GM19193 (cell line): ENCODE measurements around the gene CDNF.

Experiments
- POLR2A ChIP-seq: IDR thresholded peaks from 4 replicates; pipeline ENCODE4 v1.6.1; 2011; ENCODE audit not compliant: insufficient read depth, insufficient read length; ENCODE audit errors: extremely low read depth

The CDNF gene

DNA sequence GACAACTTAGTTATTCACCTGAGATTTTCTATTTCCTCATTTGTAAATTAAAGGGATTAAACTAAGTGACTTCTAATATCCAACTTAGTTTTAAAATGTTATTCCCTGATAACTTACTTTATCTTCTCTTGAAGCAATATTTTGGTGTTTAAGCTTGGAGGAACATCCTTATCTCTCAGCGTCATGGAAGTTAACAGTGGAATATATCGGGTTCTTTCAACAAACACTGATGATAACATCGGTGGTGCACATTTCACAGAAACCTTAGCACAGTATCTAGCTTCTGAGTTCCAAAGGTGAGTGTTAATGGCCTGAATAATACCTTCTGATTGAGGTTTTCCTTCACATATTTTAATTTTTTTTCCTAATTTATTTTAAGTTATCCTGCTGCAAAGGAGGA lies 14.4 kb upstream of the CDNF start:
- no peak for TF ChIP-seq POLR2A

DNA sequence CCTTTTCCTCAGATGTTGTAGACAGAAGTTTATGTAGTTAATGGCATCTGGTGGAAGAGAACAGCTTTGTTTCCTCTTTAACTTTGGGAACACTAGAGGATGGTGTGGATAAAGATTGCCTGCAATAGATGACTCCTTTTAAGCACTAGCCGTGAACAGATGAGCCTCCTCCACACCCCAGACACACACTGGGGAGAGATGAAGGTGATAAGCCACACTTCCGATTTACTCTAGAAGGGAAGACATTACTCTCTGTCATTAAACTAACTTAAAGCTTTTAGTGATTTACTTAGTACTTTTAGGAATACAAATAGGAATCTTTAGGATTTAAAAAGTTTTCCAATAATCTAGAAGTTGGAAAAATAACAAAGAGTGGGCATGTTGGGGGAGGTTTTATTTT lies 7.1 kb upstream of the CDNF start:
- TF ChIP-seq POLR2A: no peak

- TF ChIP-seq POLR2A: no peak
Observed at GRCh38 chr10:14843327-14843988, 5.6 kb upstream of the CDNF start.

DNA sequence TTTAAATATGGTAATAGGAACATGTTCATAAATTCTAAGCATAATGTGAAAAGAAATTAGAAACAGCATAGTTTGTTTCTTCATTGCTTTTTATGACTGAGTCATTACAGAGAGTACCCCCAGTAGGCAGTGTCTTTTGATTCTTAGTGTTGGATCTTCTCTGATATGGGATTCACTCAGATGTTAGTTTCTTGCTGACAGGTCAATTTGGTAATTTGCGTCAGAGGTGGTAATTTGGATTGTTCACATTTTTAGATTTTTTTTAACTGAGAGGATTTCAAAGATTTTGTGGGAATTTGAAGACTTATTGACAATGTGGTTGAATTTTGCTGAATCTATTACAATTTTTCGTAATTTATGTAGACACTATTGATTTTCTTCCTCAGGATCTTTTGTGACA lies 2.3 kb upstream of the CDNF start:
- TF ChIP-seq POLR2A: no peak

DNA sequence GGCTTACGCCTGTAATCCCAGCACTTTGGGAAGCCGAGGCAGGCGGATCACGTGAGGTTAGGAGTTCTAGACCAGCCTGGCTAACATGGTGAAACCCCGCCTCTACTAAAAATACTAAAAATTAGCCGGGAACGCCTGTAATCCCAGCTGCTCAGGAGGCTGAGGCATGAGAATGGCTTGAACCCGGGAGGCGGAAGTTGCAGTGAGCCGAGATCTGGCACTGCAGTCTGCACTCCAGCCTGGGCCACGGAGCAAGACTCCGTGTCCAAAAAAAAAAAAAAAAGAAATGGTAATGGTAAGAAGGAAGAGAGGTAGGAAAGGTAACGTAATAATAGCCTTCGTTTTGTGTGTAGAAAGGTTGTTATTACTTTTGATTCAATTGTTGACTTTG lies 1.5 kb upstream of the CDNF start:
- TF ChIP-seq POLR2A: no peak

DNA sequence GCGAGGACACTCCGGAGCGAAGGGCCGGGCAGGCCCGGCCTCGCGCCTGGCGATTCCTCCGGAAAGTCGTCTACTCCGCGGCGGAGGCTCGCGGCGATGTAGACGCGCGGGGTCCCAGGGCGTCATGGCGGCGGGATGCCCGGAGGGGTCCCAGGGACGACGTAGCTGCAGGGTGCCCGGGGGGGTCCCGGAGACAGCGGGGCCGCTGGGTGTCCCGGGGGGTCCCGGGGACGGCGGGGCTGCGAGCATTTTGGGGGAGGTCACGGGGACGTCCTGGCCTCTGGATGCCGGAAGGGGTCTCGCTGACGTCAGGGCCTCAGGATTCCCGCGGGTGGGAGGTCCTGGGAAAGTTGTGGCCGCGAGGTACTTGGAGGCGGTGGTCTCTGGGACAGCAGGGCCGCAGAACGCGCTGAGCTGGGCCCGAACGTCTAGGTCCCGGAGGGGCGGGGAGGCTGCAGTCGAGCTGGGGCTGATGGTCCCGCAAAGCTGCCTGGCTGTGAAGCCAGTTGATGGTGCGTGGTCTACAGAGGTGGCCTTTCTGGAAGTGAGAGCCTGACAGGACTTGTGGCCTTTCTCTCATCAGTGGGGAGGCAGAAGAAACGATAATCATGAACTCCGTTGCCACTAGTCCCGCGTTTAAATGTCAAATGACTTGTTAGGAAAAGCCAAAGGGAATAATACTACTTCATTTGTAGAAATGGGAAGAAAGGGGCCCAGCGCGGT lies 906 bp upstream of the CDNF start:
- no peak for TF ChIP-seq POLR2A

DNA sequence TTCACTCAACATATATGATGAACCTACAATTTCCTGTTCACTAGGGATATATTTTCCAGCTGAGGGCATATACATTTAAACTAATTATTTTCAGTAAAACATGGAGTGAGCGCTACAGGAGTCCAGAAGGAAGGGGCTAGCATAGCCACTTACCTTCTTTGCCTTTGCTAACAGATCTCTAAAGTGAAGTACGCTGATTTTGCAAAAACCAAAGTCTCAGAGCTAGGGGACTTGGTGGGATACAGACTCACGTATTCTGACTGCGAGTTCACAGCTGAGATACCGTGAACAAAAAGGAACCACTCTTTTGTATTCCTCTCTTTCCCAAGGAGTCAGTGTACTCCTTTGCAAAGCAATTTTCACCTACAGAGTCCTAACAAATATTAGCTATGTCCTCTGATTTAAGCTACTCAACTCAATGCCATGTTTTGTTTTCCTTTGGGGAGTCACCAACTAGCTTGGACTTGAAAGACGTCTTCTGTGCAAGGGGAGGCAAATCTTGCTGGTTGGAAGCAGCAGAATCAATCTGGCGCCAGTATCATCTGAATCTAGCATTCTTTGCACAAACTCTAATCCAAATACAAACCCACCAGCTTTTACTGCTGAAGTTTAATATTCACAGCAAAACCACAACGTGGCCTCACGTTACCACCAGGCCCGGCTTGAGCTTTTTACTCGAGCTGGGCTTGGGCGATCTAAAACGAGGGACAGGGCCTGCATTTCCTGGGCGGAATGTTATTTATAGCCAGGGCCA lies 657 bp downstream of the CDNF start:
- TF ChIP-seq POLR2A: no peak

GRCh38 chr10:14836208-14836607 lies 1.6 kb downstream of the CDNF start:
- no peak for TF ChIP-seq POLR2A

- TF ChIP-seq POLR2A: no peak
Observed at GRCh38 chr10:14833106-14833505, 4.7 kb downstream of the CDNF start.

- TF ChIP-seq POLR2A: no peak
Observed at GRCh38 chr10:14826076-14826829, 11.6 kb downstream of the CDNF start.

GRCh38 chr10:14823966-14824365 lies 13.9 kb downstream of the CDNF start:
- TF ChIP-seq POLR2A: no peak

DNA sequence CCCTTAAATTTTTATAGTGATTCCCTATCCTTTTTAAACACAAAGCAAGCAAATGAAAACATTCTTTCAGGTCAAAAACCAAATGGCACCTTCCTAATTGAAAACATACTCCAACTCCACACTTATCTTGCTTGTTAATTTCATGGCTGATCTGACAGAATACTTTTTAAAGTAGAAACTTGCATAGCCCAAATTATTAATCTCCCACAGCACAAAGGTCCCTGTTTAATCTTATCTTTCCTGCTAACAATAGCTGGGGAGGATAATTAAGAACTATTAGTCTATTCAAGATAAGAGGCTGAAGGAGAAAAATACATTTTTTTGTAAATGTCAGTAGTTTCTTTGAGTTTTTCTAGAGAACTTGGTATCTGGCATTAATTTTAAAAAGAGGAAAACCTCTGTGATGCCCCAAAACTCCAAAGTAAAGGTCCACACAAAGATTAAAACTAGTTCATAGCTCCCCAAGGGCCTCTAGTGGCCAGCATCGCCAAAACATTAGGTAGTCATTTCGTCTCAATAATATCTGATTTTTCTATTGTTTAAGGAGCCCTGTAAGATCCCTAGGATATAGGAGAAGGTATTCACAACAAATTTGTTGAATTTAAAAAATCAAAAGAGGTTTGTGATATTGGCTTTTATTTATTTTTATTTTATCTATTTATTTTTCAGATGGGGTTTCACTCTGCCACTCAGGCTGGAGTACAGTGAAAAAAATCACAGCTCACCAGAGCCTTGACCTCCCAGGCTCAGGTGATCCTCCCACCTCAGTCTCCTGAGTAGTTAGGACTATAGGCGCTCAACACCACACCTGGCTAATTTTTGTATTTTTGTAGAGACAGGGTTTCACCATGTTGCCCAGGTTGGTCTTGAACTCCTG lies 14.7 kb downstream of the CDNF start:
- no peak for TF ChIP-seq POLR2A

GRCh38 chr10:14821635-14822375 lies 16.0 kb downstream of the CDNF start:
- no peak for TF ChIP-seq POLR2A

- TF ChIP-seq POLR2A: no peak
Observed at GRCh38 chr10:14820775-14821154, 17.1 kb downstream of the CDNF start.
